Heart left ventricle (tissue), 16 donors: Measurements from ENCODE around the gene HSCB. TPM values are rescaled to one million over a fixed set of nuclear protein-coding genes. Genes with fewer than 3 reads are reported as not detected.
A peak's percentile ranks its signal among the peaks of the same experiment; 100 is the strongest.

ENCODE experiments used
- ATAC-seq, 4 donors: fragments of 200-7000 bp; cut with Tn5 transposase; one replicate each; pipeline ENCODE4 v1.9.1; 2020 to 2022; ENCODE audit warnings: moderate library complexity in 4 of 4, mild to moderate bottlenecking in 3 of 4, moderate number of reproducible peaks in 1 of 4
- DNase-seq, 5 donors: peaks; one replicate each; pipeline ENCODE4 v3.0.0-alpha.2; 2020
- H3K27ac ChIP-seq, 12 donors: fragments of 200-600 bp; sonication (generic) in 4 of 12; one replicate each; pipeline versions ENCODE4 v1.5.0 to v1.8.0; 2016 to 2022; ENCODE audit warnings: mild to moderate bottlenecking in 2 of 12
- H3K27me3 ChIP-seq, 9 donors: fragments of 200-600 bp; sonication (generic) in 2 of 9; one replicate each; pipeline versions ENCODE4 v1.5.1 to v1.8.0; 2016 to 2022; ENCODE audit warnings: mild to moderate bottlenecking in 3 of 9
- H3K36me3 ChIP-seq, 9 donors: fragments of 200-600 bp; sonication (generic) in 2 of 9; one replicate each; pipeline versions ENCODE4 v1.5.0 to v1.8.0; 2018 to 2022; ENCODE audit warnings: mild to moderate bottlenecking in 2 of 9
- H3K4me1 ChIP-seq, 12 donors: fragments of 200-600 bp; sonication (generic) in 4 of 12; one replicate each; pipeline versions ENCODE4 v1.5.0 to v1.8.0; 2016 to 2022; ENCODE audit warnings: mild to moderate bottlenecking in 3 of 12
- H3K4me3 ChIP-seq, 12 donors: fragments of 200-600 bp; sonication (generic) in 4 of 12; one replicate each; pipeline versions ENCODE4 v1.5.0 to v1.8.0; 2017 to 2022; ENCODE audit warnings: mild to moderate bottlenecking in 9 of 12, moderate library complexity in 4 of 12
- H3K9me3 ChIP-seq, 12 donors: fragments of 200-600 bp; sonication (generic) in 4 of 12; one replicate each; pipeline versions ENCODE4 v1.5.0 to v1.8.0; 2016 to 2022; ENCODE audit warnings: mild to moderate bottlenecking in 1 of 12
- POLR2A ChIP-seq, 2 donors: fragments of 450-650 bp; IDR thresholded peaks; one replicate each; pipeline ENCODE4 v1.6.1; 2017; ENCODE audit warnings: antibody characterized with exemption in 2 of 2, mild to moderate bottlenecking in 2 of 2, moderate library complexity in 2 of 2
- WGBS, 4 donors: extraction: QIAGEN DNeasy Blood & Tissue Kit in 2 of 4; methylation state at CpG; one replicate each; pipeline versions ENCODE4 v1.1.5 to v1.1.7; 2013 to 2018; 5-methylcytosine and 5-hydroxymethylcytosine counted together
- intact Hi-C, 10 donors: fragments of 100-400 bp; cut with DNase I; formaldehyde crosslinking; loops; one replicate each; pipeline versions ENCODE4 v1.11.1 to v1.14.2; 2022
- polyA plus RNA-seq, 2 donors: library from polyadenylated mRNA; stranded (reverse); fragments of 200-250 nt; gene quantifications; one replicate each; pipeline ENCODE4 v1.2.3, GENCODE V29; 2013
- total RNA-seq, 9 donors: library from RNA; depleted of rRNA in 2 of 9; stranded (reverse); fragments of >200 nt in 2 of 9; fragmentation: NEBNext Ultra II Directional in 3 of 9; extraction: Animal tissue kit (Norgen Biotek cat#: 25700) in 3 of 9; gene quantifications; one replicate each; pipeline versions ENCODE4 v1.1.0 to v1.2.4, GENCODE V29; 2016 to 2023
- TF ChIP-seq, protein P1 (sequence below), 12 donors: fragments of 200-600 bp; sonication (generic) in 4 of 12; IDR thresholded peaks; one replicate each; pipeline versions ENCODE4 v1.5.0 to v1.8.0; 2018 to 2022; ENCODE audit warnings: antibody characterized with exemption in 12 of 12, mild to moderate bottlenecking in 5 of 12
- donor health status: ischemic (EF 13 %, LVEDD 7.1; RV severe dilation, severe dysfunction).
- donor health status: healthy with polysubstance abuse.
- donor health status: DM: no; HTN: yes; CAD: no.
- donor health status: DM: no; HTN: no; CAD: no.
- donor health status: ischemic (EF 25% LVEDD 6.9; RV normal size, moderate dysfunction).
- donor health status: ischemic (EF 25% LVEDD 5.7; RV mildly dilated, moderate dysfunction).
- donor health status: healthy.
- donor health status: DM: yes; HTN: yes; CAD: no.
- donor health status: ischemic (EF 35%, LVEDD 5.7; RV mildly dilated, moderate dysfunction).
- donor health status: nonischemic (EF 11% LVEDD 7.7; RV severe dilation, severe dysfunction).
- donor health status: DM: yes; HTN: yes; CAD: no.
- donor health status: PGD.
- donor health status: ischemic (EF 29% LVEDD 5.4; RV normal size, mild dysfunction).
- donor health status: nonischemic (EF 23%, LVEDD 6.1; RV moderate dilation, normal function).

The HSCB gene
- total and polyA plus RNA-seq, 11 donors, result 7.4 to 18.3 (median 11.4) TPM

DNA sequence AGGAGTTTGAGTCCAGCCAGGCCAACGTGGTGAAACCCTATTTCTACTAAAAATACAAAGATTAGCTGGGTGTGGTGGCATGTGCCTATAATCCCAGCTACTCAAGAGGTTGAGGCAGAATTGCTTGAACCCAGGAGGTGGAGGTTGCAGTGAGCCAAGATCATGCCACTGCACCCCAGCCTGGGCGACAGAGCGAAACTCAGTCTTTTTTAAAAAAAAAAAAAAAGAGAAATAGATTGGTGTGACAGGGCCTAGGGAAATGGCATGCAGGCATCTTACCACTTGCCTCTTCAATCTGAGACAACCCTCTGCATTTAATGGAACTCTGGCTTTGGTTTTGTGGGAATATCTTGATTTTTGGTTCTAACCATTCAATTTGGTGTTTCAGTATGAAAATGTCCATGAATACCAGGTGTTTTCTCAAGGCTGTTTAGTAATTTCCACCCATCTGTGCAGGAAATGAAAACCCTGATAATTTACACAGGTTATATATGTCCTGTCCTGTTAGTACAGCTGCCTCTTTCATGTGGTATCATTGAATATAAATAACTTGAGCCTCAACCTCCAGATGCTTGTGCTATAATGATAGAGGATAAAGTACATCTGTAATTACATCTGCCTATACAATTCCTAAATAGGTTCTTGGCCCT is 50.1 kb downstream of the HSCB start:
- no peak for TF ChIP-seq POLR2A (IDR thresholded peaks at IDR 0.05)
- TF ChIP-seq, protein P1, sequence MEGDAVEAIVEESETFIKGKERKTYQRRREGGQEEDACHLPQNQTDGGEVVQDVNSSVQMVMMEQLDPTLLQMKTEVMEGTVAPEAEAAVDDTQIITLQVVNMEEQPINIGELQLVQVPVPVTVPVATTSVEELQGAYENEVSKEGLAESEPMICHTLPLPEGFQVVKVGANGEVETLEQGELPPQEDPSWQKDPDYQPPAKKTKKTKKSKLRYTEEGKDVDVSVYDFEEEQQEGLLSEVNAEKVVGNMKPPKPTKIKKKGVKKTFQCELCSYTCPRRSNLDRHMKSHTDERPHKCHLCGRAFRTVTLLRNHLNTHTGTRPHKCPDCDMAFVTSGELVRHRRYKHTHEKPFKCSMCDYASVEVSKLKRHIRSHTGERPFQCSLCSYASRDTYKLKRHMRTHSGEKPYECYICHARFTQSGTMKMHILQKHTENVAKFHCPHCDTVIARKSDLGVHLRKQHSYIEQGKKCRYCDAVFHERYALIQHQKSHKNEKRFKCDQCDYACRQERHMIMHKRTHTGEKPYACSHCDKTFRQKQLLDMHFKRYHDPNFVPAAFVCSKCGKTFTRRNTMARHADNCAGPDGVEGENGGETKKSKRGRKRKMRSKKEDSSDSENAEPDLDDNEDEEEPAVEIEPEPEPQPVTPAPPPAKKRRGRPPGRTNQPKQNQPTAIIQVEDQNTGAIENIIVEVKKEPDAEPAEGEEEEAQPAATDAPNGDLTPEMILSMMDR (IDR thresholded peaks at IDR 0.05), result no peak
- no peaks in the 10 kb centered on the region for H3K27me3 ChIP-seq
- DNase-seq (no peak), ATAC-seq (no peak)
- peak overlapping the region in 1 of 12 donors; percentile 33 for H3K27ac ChIP-seq
- H3K36me3 ChIP-seq, result peaks cover 0 to 87% (median 77%) of the 10 kb centered on the region in 9 donors
- intact Hi-C loops, result no loop called here
- WGBS, 4 donors, result 60 to 70% (median 66%) methylated on average over 3 of the region's 3 CpGs
- H3K4me1 ChIP-seq, result peaks cover 6 to 49% (median 25%) of the 10 kb centered on the region in 12 donors
- no peaks in the 10 kb centered on the region for H3K9me3 ChIP-seq
- H3K4me3 ChIP-seq, result no peak overlapping the region

DNA sequence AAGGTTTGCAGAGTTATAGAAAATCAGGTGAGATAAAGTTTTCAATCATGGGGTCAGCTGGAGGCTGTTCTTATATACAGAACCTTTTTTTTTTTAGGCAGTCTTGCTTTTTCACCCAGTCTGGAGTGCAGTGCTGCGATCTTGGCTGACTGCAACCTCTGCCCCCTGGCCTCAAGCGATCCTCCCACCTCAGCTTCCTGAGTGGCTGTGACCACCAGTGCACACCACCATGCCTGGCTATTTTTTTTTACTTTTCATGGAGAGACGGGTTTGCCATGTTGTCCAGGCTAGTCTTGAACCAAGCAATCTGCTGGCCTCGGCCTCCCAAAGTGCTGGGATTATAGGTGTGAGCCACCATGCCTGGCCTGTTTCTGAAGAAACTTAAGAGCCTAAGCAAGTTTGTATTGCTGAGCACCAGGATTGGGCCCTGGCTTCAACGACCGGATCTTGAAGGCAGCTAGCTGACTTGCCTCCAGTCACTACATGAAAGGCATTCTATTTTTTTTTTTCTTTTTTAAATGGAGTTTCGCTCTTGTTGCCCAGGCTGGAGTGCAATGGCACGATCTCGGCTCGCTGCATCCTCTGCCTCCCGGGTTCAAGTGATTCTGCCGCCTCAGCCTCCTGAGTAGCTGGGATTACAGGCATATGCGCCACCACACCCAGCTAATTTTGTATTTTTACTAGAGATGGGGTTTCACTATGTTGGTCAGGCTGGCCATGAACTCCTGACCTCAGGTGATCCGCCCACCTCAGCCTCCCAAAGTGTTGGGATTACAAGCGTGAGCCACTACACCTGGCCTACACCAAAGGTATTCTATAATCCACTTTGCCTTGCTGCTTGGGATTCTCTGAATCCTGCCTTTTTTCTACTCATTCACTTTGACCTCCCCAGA is 50.9 kb downstream of the HSCB start:
- Histone ChIP-seq H3K4me3 (no peak overlapping the region), H3K4me1 (peaks cover 7 to 57% (median 32%) of the 10 kb centered on the region in 12 donors), H3K36me3 (peaks cover 0 to 87% (median 78%) of the 10 kb centered on the region in 9 donors), H3K9me3 (no peaks in the 10 kb centered on the region), H3K27ac (peak overlapping the region in 1 of 12 donors; percentile 33), H3K27me3 (no peaks in the 10 kb centered on the region)
- DNase-seq, result no peak
- peak in 1 of 4 donors; percentile 16 for ATAC-seq
- intact Hi-C loops, result no loop called here
- TF ChIP-seq, protein P1 (IDR thresholded peaks at IDR 0.05), result no peak
- no peak for TF ChIP-seq POLR2A (IDR thresholded peaks at IDR 0.05)
- WGBS, 4 donors, result 91 to 93% (median 91%) methylated on average over 15 of the region's 15 CpGs

DNA sequence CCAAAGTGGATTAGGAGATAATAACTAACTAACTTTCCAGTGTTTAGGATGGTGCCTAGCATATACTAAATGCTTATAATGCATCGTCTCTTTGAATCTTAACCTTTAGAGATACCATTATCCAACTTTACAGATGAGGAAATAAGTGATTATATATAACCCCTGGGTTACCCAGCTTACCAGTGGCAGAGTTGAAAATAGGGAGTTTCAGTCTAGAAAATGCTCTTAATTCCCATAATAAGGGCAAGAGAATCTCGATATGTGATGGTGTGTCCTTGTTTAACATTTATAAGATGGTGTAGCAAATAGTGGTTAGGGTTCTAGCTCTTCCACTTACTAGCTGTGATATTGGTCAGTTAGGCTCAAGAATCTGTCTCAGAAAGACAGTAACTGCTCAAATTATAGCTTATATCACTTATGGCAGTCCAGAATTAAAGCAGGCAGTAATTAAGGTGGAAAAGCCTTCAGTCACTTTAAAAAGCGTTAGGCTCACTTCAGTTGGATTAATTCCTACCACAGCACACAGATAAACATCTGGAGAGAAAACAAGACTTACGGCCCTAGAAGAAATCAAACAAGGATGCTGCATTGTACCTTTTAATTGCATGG is 52.2 kb downstream of the HSCB start:
- intact Hi-C loops, result no loop called here
- H3K4me3 ChIP-seq, result no peak overlapping the region
- peaks cover 15 to 69% (median 42%) of the 10 kb centered on the region in 12 donors for H3K4me1 ChIP-seq
- no peaks in the 10 kb centered on the region for H3K27me3 ChIP-seq
- peaks cover 0 to 84% (median 74%) of the 10 kb centered on the region in 9 donors for H3K36me3 ChIP-seq
- no peaks in the 10 kb centered on the region for H3K9me3 ChIP-seq
- ATAC-seq, result no peak
- no peak overlapping the region for H3K27ac ChIP-seq
- TF ChIP-seq POLR2A (IDR thresholded peaks at IDR 0.05), result no peak
- TF ChIP-seq, protein P1 (IDR thresholded peaks at IDR 0.05), result no peak
- DNase-seq, result no peak
- 71 to 81% (median 77%) methylated on average over 4 of the region's 4 CpGs for WGBS, 4 donors
